Tibial nerve (tissue), 4 donors: Measurements from ENCODE around the gene AFG1L.

Experiments used
- CTCF ChIP-seq, 5 experiments: fragments of 200-600 bp in 3 of 5; fragments of 450-650 bp in 2 of 5; sonication (generic) in 3 of 5; IDR thresholded peaks; one replicate each; pipeline ENCODE4 v1.5.1; 2016 to 2019; ENCODE audit warnings: antibody characterized with exemption in 5 of 5, mild to moderate bottlenecking in 3 of 5, moderate library complexity in 2 of 5
- EP300 ChIP-seq, 2 donors: sonication (generic); formaldehyde crosslinking; IDR thresholded peaks; one replicate each; pipeline ENCODE4 v1.6.1; 2017; ENCODE audit warnings: antibody characterized with exemption in 2 of 2, mild to moderate bottlenecking in 1 of 2
- POLR2A ChIP-seq, 2 donors: fragments of 450-650 bp; IDR thresholded peaks; one replicate each; pipeline ENCODE4 v1.6.1; 2017; ENCODE audit warnings: antibody characterized with exemption in 2 of 2, mild to moderate bottlenecking in 2 of 2, moderate library complexity in 2 of 2

DNA sequence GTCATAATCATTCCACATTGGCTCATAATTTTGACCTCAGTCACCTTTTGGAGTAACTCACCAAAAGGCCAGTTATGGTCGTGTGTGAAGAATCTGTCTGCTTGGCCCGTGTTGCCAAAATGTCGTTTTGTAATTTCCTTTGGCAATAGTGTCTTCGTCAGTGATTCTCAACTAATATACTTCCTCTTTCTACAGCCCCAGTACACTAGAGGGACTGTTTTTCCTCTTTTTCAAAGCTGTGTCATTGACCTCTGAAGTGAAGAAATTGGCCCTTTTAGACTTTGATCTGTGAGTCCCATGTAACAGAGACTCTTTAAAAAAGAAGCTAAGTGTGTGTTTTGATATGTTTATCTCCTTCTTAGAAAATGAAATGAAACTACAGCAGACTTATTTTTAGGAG lies 271.0 kb downstream of the AFG1L start:
- peak in 1 of 5 experiments; percentile 44 for TF ChIP-seq CTCF (IDR thresholded peaks at IDR 0.05)
- TF ChIP-seq POLR2A (IDR thresholded peaks at IDR 0.05): no peak
- TF ChIP-seq EP300 (IDR thresholded peaks at IDR 0.05): peak; percentile 68 to 96
